PC-3 (cell line): ENCODE data around the gene OR2D3. TPM values are rescaled to one million over a fixed set of nuclear protein-coding genes. Genes with fewer than 3 reads are reported as not detected.

Source experiments
- ATAC-seq: fragments of 200-7000 bp; cut with Tn5 transposase; 2 replicates; pipeline ENCODE4 v1.9.1; 2020; ENCODE audit warnings: mild to moderate bottlenecking, moderate library complexity
- BruUV-seq: library from RNA; stranded (reverse); fragments of 400-500 nt; replicated peaks from 2 replicates; lab custom pipeline; 2021; lab: Mats Ljungman, UMichigan
- CTCF ChIA-PET: fragments of 300-600 bp; sonication (Branson Sonifier 250); formaldehyde crosslinking; loops from one replicate; lab custom pipeline; 2022; ENCODE audit warnings: antibody characterized with exemption; lab: Charles Lee
- POLR2A ChIA-PET: fragments of 300-600 bp; sonication (Branson Sonifier 250); formaldehyde crosslinking; loops from one replicate; lab custom pipeline; 2022; ENCODE audit warnings: antibody characterized with exemption; ENCODE audit not compliant: unreplicated experiment; lab: Charles Lee
- DNase-seq: peaks from one replicate; pipeline ENCODE4 v3.0.0-alpha.2; 2015
- H2AFZ ChIP-seq: fragments of 300-600 bp; sonication (generic); 2 replicates; pipeline ENCODE4 v1.6.0; 2016; ENCODE audit warnings: antibody characterized with exemption, low read length
- H3F3A ChIP-seq: fragments of 300-600 bp; sonication (generic); one replicate; pipeline ENCODE4 v1.6.0; 2017; ENCODE audit warnings: antibody characterized with exemption, low read length, control low read depth, mild to moderate bottlenecking; ENCODE audit not compliant: unreplicated experiment
- H3K27ac ChIP-seq: fragments of 300-600 bp; sonication (generic); 2 replicates; pipeline ENCODE4 v1.5.1; 2016; ENCODE audit warnings: mild to moderate bottlenecking, low read length
- H3K27me3 ChIP-seq: fragments of 300-600 bp; sonication (generic); 2 replicates; pipeline ENCODE4 v1.6.1; 2016; ENCODE audit warnings: low read length, mixed read lengths
- H3K36me3 ChIP-seq: fragments of 300-600 bp; sonication (generic); 2 replicates; pipeline ENCODE4 v1.6.1; 2016; ENCODE audit warnings: low read depth, mixed run types, low read length, mixed read lengths
- H3K4me1 ChIP-seq: fragments of 300-600 bp; sonication (generic); 2 replicates; pipeline ENCODE4 v1.5.1; 2016; ENCODE audit warnings: low read length; ENCODE audit not compliant: insufficient read depth
- H3K4me2 ChIP-seq: fragments of 300-600 bp; sonication (generic); 2 replicates; pipeline ENCODE4 v1.6.0; 2016; ENCODE audit warnings: low read length
- H3K4me3 ChIP-seq: fragments of 300-600 bp; sonication (generic); 2 replicates; pipeline ENCODE4 v1.5.1; 2016; ENCODE audit warnings: mild to moderate bottlenecking, low read length, mixed read lengths
- H3K79me2 ChIP-seq: fragments of 300-600 bp; sonication (generic); 2 replicates; pipeline ENCODE4 v1.6.1; 2017; ENCODE audit warnings: low read length, mixed read lengths
- H3K9ac ChIP-seq: fragments of 300-600 bp; sonication (generic); 2 replicates; pipeline ENCODE4 v1.6.0; 2016; ENCODE audit warnings: mild to moderate bottlenecking, low read length
- H3K9me2 ChIP-seq: fragments of 300-600 bp; sonication (generic); replicated peaks from 2 replicates; pipeline ENCODE4 v1.6.1; 2016; ENCODE audit warnings: mixed run types, low read length, mixed read lengths
- H3K9me3 ChIP-seq: fragments of 300-600 bp; sonication (generic); 2 replicates; pipeline ENCODE4 v1.6.1; 2016; ENCODE audit warnings: low read length, mixed read lengths
- H4K20me1 ChIP-seq: fragments of 300-600 bp; sonication (generic); 2 replicates; pipeline ENCODE4 v1.6.1; 2016; ENCODE audit warnings: low read length, mixed read lengths
- EZH2 ChIP-seq: fragments of 300-600 bp; sonication (generic); IDR thresholded peaks from one replicate; pipeline ENCODE4 v1.6.1; 2017; ENCODE audit warnings: antibody characterized with exemption, mild to moderate bottlenecking, low read length; ENCODE audit not compliant: unreplicated experiment
- EZH2phosphoT487 ChIP-seq: fragments of 300-600 bp; sonication (generic); IDR thresholded peaks from 2 replicates; pipeline ENCODE4 v1.6.1; 2018; ENCODE audit warnings: mild to moderate bottlenecking, antibody characterized with exemption, low read length, borderline replicate concordance
- intact Hi-C: fragments of 100-400 bp; cut with micrococcal nuclease; formaldehyde crosslinking; loops from 2 replicates; pipeline ENCODE4 v1.9.0; 2023
- total RNA-seq: library from RNA; depleted of rRNA; stranded (reverse); fragments of >200 nt; gene quantifications from 2 replicates; pipeline ENCODE4 v1.2.3, GENCODE V29; 2014
- TF ChIP-seq, protein P1 (sequence below): fragments of 300-600 bp; sonication (generic); conservative IDR thresholded peaks from 2 replicates; pipeline ENCODE4 v1.5.1; 2017; ENCODE audit warnings: antibody characterized with exemption, low read depth, mild to moderate bottlenecking, low read length

OR2D3 gene
- total RNA-seq, 1 experiment from 2014 or later: not detected

DNA sequence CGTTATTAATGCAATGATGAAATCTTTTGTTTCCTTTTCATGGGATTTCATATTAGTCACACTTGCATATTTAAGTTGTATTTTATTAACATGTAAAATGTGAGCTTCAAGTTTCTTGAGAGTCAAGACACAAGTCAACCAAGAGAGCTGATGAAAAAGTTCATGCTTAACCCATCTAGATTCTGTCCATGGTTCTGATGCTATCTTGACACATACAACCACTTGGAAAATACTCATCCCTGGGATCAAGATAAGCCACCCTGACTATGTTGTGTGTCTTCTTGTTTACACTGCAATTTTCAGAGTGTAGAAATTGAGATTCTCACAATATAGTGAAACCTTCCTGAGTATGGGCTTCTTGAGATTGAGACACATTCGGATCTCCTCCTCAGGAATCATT lies 45.0 kb upstream of the OR2D3 start:
- no peaks in the 10 kb centered on the region for H3K79me2 ChIP-seq
- H3K4me3 ChIP-seq: no peak overlapping the region
- ATAC-seq (no peak), DNase-seq (no peak)
- no peaks in the 10 kb centered on the region for H3F3A ChIP-seq
- H4K20me1 ChIP-seq: no peaks in the 10 kb centered on the region
- H3K27ac ChIP-seq: no peak overlapping the region
- no peaks in the 10 kb centered on the region for H3K9me3 ChIP-seq
- H3K36me3 ChIP-seq: no peaks in the 10 kb centered on the region
- intact Hi-C loops: no loop called here
- peaks cover 9% of the 10 kb centered on the region; the same call in 1 of the 2 replicates for H3K27me3 ChIP-seq
- H3K4me1 ChIP-seq: no peaks in the 10 kb centered on the region
- TF ChIP-seq EZH2 (no peak), EZH2phosphoT487 (no peak)
- TF ChIP-seq, protein P1, sequence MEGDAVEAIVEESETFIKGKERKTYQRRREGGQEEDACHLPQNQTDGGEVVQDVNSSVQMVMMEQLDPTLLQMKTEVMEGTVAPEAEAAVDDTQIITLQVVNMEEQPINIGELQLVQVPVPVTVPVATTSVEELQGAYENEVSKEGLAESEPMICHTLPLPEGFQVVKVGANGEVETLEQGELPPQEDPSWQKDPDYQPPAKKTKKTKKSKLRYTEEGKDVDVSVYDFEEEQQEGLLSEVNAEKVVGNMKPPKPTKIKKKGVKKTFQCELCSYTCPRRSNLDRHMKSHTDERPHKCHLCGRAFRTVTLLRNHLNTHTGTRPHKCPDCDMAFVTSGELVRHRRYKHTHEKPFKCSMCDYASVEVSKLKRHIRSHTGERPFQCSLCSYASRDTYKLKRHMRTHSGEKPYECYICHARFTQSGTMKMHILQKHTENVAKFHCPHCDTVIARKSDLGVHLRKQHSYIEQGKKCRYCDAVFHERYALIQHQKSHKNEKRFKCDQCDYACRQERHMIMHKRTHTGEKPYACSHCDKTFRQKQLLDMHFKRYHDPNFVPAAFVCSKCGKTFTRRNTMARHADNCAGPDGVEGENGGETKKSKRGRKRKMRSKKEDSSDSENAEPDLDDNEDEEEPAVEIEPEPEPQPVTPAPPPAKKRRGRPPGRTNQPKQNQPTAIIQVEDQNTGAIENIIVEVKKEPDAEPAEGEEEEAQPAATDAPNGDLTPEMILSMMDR: no peak
- H3K9ac ChIP-seq: no peak overlapping the region
- no peak overlapping the region for H3K4me2 ChIP-seq
- CTCF ChIA-PET: no interaction called here
- H2AFZ ChIP-seq: no peak overlapping the region
- H3K9me2 ChIP-seq: no peaks in the 10 kb centered on the region
- POLR2A ChIA-PET: no interaction called here
- BruUV-seq: no TSS peak

DNA sequence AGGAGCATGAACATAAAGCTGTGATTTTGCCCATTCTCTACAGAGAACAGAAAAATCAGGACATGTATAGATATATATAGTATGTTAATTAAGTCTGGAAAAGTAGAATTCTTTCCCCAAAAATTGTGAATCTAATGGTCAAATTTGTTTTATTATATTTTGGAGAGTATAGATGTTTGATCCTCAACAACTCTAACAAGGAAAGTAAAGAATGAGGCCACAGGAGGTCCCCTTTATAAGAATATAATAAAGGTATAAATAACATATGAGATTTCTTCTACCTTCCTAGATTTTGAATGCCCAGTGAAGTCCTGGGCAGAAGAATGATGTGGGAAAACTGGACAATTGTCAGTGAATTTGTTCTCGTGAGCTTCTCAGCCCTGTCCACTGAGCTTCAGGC lies 44.5 kb upstream of the OR2D3 start, which contains the start of gene OR10A4:
Gene OR10A4, plus strand, starts transcription at position 301 of the 400 bp plus-strand sequence. Its CDS starts 23 bp downstream, at position 324.
- no peaks in the 10 kb centered on the region for H3K9me3 ChIP-seq
- DNase-seq: no peak
- POLR2A ChIA-PET: no interaction called here
- no peaks in the 10 kb centered on the region for H4K20me1 ChIP-seq
- TF ChIP-seq, protein P1: no peak
- TF ChIP-seq EZH2 (no peak), EZH2phosphoT487 (no peak)
- H3K4me1 ChIP-seq: no peaks in the 10 kb centered on the region
- no peak within 1 kb of the TSS for H3K4me3 ChIP-seq
- no peaks in the 10 kb centered on the region for H3F3A ChIP-seq
- CTCF ChIA-PET: no interaction called here
- no peak within 1 kb of the TSS for H3K9ac ChIP-seq
- H2AFZ ChIP-seq: no peak within 1 kb of the TSS
- H3K9me2 ChIP-seq: no peaks in the 10 kb centered on the region
- H3K27ac ChIP-seq: no peak within 1 kb of the TSS
- no peak for ATAC-seq
- H3K79me2 ChIP-seq: no peaks in the 10 kb centered on the region
- intact Hi-C loops: no loop called here
- no peak within 1 kb of the TSS for H3K4me2 ChIP-seq
- BruUV-seq: no TSS peak
- H3K36me3 ChIP-seq: no peaks in the 10 kb centered on the region
- H3K27me3 ChIP-seq: peaks cover 10% of the 10 kb centered on the region; the same call in 1 of the 2 replicates

DNA sequence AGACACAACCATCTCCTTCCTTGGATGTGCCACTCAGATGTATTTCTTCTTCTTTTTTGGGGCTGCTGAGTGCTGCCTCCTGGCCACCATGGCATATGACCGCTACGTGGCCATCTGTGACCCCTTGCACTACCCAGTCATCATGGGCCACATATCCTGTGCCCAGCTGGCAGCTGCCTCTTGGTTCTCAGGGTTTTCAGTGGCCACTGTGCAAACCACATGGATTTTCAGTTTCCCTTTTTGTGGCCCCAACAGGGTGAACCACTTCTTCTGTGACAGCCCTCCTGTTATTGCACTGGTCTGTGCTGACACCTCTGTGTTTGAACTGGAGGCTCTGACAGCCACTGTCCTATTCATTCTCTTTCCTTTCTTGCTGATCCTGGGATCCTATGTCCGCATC lies 43.9 kb upstream of the OR2D3 start:
- H3K4me2 ChIP-seq: no peak overlapping the region
- no peak overlapping the region for H2AFZ ChIP-seq
- no peaks in the 10 kb centered on the region for H3F3A ChIP-seq
- no peak overlapping the region for H3K27ac ChIP-seq
- no peak overlapping the region for H3K9ac ChIP-seq
- ChIA-PET CTCF (no interaction called here), POLR2A (no interaction called here)
- no peaks in the 10 kb centered on the region for H3K9me3 ChIP-seq
- peaks cover 10% of the 10 kb centered on the region; the same call in 1 of the 2 replicates for H3K27me3 ChIP-seq
- intact Hi-C loops: no loop called here
- no peaks in the 10 kb centered on the region for H3K4me1 ChIP-seq
- no peaks in the 10 kb centered on the region for H3K36me3 ChIP-seq
- H4K20me1 ChIP-seq: no peaks in the 10 kb centered on the region
- no peaks in the 10 kb centered on the region for H3K9me2 ChIP-seq
- no peak overlapping the region for H3K4me3 ChIP-seq
- TF ChIP-seq, protein P1: no peak
- no peak for TF ChIP-seq EZH2phosphoT487
- TF ChIP-seq EZH2: no peak
- BruUV-seq: no TSS peak
- DNase-seq (no peak), ATAC-seq (no peak)
- H3K79me2 ChIP-seq: no peaks in the 10 kb centered on the region
